T-cell (primary cell): ENCODE data around the gene CSK. TPM values are rescaled to one million over a fixed set of nuclear protein-coding genes. Genes with fewer than 3 reads are reported as not detected.

Experiments used
- ATAC-seq, 4 experiments: fragments of 200-7000 bp in 3 of 4; fragments of 150-1000 bp in 1 of 4; cut with Tn5 transposase; replicated peaks in 1 of 4; 1 replicate in 3 of 4; 2 replicates in 1 of 4; pipeline ENCODE4 v1.10.0; 2021; ENCODE audit warnings: moderate library complexity in 3 of 4, mild to moderate bottlenecking in 2 of 4, moderate number of reproducible peaks in 1 of 4
- CTCF ChIA-PET, 2 donors: fragments of 300-600 bp; sonication (Branson Sonifier 250); formaldehyde crosslinking; loops; one replicate each; lab custom pipeline; 2022; ENCODE audit warnings: antibody characterized with exemption in 2 of 2; lab: Charles Lee
- POLR2A ChIA-PET, 2 donors: fragments of 300-600 bp; sonication (Branson Sonifier 250); formaldehyde crosslinking; loops; one replicate each; lab custom pipeline; 2022; ENCODE audit warnings: antibody characterized with exemption in 2 of 2; lab: Charles Lee
- DNase-seq, 35 experiments: peaks; one replicate each; pipeline versions ENCODE4 v3.0.0 to v3.0.0-alpha.2; 2013 to 2023
- H3K27ac ChIP-seq: one replicate; pipeline ENCODE4 v1.5.1; 2013; ENCODE audit warnings: low read length
- H3K27me3 ChIP-seq, 2 experiments: replicated peaks in 1 of 2; 1 replicate in 1 of 2; 2 replicates in 1 of 2; pipeline versions ENCODE4 v1.6.1 to v1.7.0; 2013; ENCODE audit warnings: low read length in 1 of 2, mixed read lengths in 1 of 2; ENCODE audit not compliant: control insufficient read depth in 2 of 2, insufficient read depth in 2 of 2; ENCODE audit errors: extremely low read depth in 1 of 2
- H3K36me3 ChIP-seq, 2 donors: 1 replicate in 1 of 2; 2 replicates in 1 of 2; pipeline versions ENCODE4 v1.6.1 to v1.7.0; 2013; ENCODE audit warnings: low read length in 1 of 2; ENCODE audit not compliant: control insufficient read depth in 2 of 2, insufficient read depth in 1 of 2; ENCODE audit errors: extremely low read depth in 1 of 2
- H3K4me1 ChIP-seq, 2 experiments: 1 replicate in 1 of 2; 2 replicates in 1 of 2; pipeline versions ENCODE4 v1.6.1 to v1.7.0; 2013; ENCODE audit warnings: low read length in 2 of 2, mixed read lengths in 1 of 2; ENCODE audit not compliant: insufficient read depth in 2 of 2, control insufficient read depth in 1 of 2; ENCODE audit errors: extremely low read depth in 1 of 2
- H3K4me3 ChIP-seq, 2 donors: 1 replicate in 1 of 2; 2 replicates in 1 of 2; pipeline versions ENCODE4 v1.5.1 to v1.7.0; 2013; ENCODE audit warnings: mild to moderate bottlenecking in 2 of 2, low read length in 1 of 2, moderate library complexity in 1 of 2; ENCODE audit not compliant: control insufficient read depth in 1 of 2; ENCODE audit errors: extremely low read depth in 1 of 2
- H3K9me3 ChIP-seq: 2 replicates; pipeline ENCODE4 v1.7.0; 2013
- H3K27ac Mint-ChIP-seq, 2 donors: one replicate each; pipeline ENCODE4 v1.8.0; 2020 to 2021; ENCODE audit warnings: mild to moderate bottlenecking in 2 of 2, mixed read lengths in 2 of 2
- H3K27me3 Mint-ChIP-seq, 2 donors: one replicate each; pipeline ENCODE4 v1.8.0; 2021 to 2022; ENCODE audit warnings: mixed read lengths in 2 of 2
- H3K36me3 Mint-ChIP-seq: one replicate; pipeline ENCODE4 v1.8.0; 2021; ENCODE audit warnings: mixed read lengths
- H3K4me1 Mint-ChIP-seq, 3 donors: one replicate each; pipeline ENCODE4 v1.8.0; 2020 to 2022; ENCODE audit warnings: mixed read lengths in 3 of 3, mild to moderate bottlenecking in 1 of 3
- H3K4me3 Mint-ChIP-seq, 3 donors: one replicate each; pipeline ENCODE4 v1.8.0; 2020 to 2022; ENCODE audit warnings: mild to moderate bottlenecking in 3 of 3, mixed read lengths in 3 of 3, moderate library complexity in 3 of 3
- H3K9me3 Mint-ChIP-seq, 3 donors: one replicate each; pipeline ENCODE4 v1.8.0; 2020 to 2022; ENCODE audit warnings: mixed read lengths in 3 of 3
- WGBS: methylation state at CpG from one replicate; pipeline ENCODE4 v1.1.5; 2013; ENCODE audit warnings: missing lambda C conversion rate; ENCODE audit not compliant: insufficient coverage; 5-methylcytosine and 5-hydroxymethylcytosine counted together
- total RNA-seq, 35 experiments: library from RNA in 6 of 35; stranded (reverse) in 6 of 35; fragments of 120-200 nt in 1 of 35; gene quantifications; one replicate each; pipeline versions ENCODE4 v1.2.1 to v1.2.4 and lab custom pipeline; 2013 to 2026

CSK gene
- total RNA-seq, 5 donors from 2014 or later (not counting 1 experiment from before 2014, with no cell fraction given) = 198 to 296 (median 271) TPM

DNA sequence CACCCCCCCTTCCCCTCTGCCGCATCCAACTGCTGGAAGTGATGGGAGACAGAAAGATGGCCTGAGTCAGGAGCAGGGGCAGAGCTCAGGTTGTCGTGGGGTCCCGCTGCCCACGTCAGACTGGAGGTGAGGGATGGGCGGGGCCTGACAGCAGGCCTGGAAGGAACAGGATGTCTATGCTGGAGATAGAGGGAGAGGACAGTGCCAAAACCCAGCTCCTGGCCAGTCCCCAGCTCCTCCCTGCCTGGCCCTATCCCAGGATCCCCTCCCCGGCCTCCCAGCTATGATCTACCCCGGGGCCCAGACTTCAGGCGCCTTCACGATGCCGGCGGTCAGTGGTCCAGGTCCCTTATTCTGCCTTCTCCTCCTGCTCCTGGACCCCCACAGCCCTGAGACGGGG, 30.7 kb downstream of the CSK start, which contains the start of gene LMAN1L:
Gene LMAN1L, plus strand, starts transcription at position 303 of the 400 bp plus-strand sequence. Its CDS starts 20 bp downstream, at position 323.
- H3K27ac Mint-ChIP-seq = no peak within 1 kb of the TSS
- no peaks in the 10 kb centered on the region for H3K36me3 Mint-ChIP-seq
- ATAC-seq = no peak
- Histone ChIP-seq H3K27me3 (peaks cover 0 to 14% of the 10 kb centered on the region in 2 experiments), H3K36me3 (no peaks in the 10 kb centered on the region), H3K4me1 (peaks cover 3 to 21% of the 10 kb centered on the region in 2 experiments), H3K4me3 (no peak within 1 kb of the TSS), H3K9me3 (no peaks in the 10 kb centered on the region), H3K27ac (no peak within 1 kb of the TSS)
- H3K27me3 Mint-ChIP-seq = no peaks in the 10 kb centered on the region
- WGBS = 85% methylated on average over 4 of the region's 12 CpGs
- no peaks in the 10 kb centered on the region for H3K9me3 Mint-ChIP-seq
- peaks cover 17 to 20% (median 17%) of the 10 kb centered on the region in 3 donors for H3K4me1 Mint-ChIP-seq
- ChIA-PET CTCF (interaction anchor here (0.6 kb wide), 2 partner anchors 42 to 233 kb away, joined by 3 read pairs; no protein-coding TSS in a partner anchor), POLR2A (no interaction called here)
- DNase-seq = no peak
- no peak within 1 kb of the TSS for H3K4me3 Mint-ChIP-seq

DNA sequence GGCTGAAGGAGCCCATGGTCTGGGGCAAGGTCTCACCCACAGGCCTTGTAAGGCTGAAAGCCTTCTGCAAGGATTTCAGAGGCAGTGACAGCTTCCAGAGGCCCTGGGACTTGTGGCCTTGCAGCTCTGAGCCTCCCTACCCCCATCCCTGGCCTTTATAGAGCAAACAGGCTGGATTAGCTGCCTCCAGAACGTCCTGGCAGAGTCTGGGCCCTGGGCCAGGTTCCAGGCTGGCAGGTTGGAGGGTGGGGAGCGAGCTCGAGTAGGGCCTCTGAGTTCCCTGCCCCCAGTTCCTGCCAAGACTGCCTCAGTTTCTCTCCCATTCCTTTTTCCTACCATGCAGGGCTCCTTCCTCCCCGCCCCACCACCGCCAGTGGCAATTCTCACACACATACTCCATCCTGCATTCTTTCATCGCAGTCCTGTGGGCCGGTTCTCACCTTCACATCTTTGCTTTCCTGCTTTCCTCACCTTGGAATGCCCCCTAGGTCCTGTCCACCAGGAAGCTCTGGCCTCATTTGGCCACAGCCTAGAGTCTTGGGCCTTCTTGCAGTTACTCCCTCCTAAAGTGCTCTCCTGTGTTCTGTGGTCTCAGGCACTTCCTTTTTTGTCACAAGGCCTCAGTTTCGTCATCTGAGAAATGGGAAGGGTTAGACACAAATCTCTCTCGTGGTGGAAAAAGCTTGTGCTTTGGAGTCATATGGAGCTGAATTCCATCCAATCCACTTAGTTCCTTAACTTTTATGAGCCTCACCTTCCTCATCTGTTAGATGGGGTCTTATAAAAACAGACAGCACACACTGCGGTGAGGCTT, 33.4 kb downstream of the CSK start:
- no peak for ATAC-seq
- no peak overlapping the region for H3K27ac ChIP-seq
- Mint-ChIP-seq H3K4me1 (peaks cover 0 to 13% (median 8%) of the 10 kb centered on the region in 3 donors), H3K9me3 (no peaks in the 10 kb centered on the region), H3K4me3 (no peak overlapping the region), H3K27me3 (peaks cover 0 to 2% of the 10 kb centered on the region in 2 donors), H3K27ac (no peak overlapping the region), H3K36me3 (no peaks in the 10 kb centered on the region)
- ChIA-PET POLR2A (no interaction called here), CTCF (no interaction called here)
- no peaks in the 10 kb centered on the region for H3K9me3 ChIP-seq
- no peak overlapping the region for H3K4me3 ChIP-seq
- no peak for DNase-seq
- H3K4me1 ChIP-seq = peaks cover 0 to 11% of the 10 kb centered on the region in 2 experiments
- WGBS = 97% methylated on average over 6 of the region's 10 CpGs
- peaks cover 0 to 34% of the 10 kb centered on the region in 2 experiments for H3K27me3 ChIP-seq
- no peaks in the 10 kb centered on the region for H3K36me3 ChIP-seq

DNA sequence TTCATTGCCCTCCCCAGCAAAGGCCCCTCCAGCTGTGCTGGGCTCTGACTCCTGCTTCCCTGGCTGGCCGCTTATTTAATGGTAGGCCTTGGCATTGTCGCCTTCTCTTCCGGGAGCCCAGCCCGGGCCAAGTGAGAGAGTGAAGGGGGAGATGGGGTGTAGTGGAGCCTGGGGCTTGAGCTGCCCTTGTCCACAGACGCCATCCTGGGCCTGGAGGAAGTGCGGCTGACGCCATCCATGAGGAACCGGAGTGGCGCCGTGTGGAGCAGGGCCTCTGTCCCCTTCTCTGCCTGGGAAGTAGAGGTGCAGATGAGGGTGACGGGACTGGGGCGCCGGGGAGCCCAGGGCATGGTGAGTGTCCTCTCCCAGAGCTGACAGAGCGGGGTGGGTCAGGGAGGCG, 34.1 kb downstream of the CSK start:
- no peak for DNase-seq
- no peak for ATAC-seq
- no peaks in the 10 kb centered on the region for H3K36me3 Mint-ChIP-seq
- ChIA-PET POLR2A (no interaction called here), CTCF (no interaction called here)
- Histone ChIP-seq H3K27ac (no peak overlapping the region), H3K4me1 (peaks cover 0 to 13% of the 10 kb centered on the region in 2 experiments), H3K9me3 (no peaks in the 10 kb centered on the region), H3K4me3 (no peak overlapping the region), H3K36me3 (no peaks in the 10 kb centered on the region), H3K27me3 (peaks cover 0 to 39% of the 10 kb centered on the region in 2 experiments)
- H3K27me3 Mint-ChIP-seq = peaks cover 0 to 2% of the 10 kb centered on the region in 2 donors
- H3K27ac Mint-ChIP-seq = no peak overlapping the region
- WGBS = 93% methylated on average over 11 of the region's 15 CpGs
- H3K9me3 Mint-ChIP-seq = no peaks in the 10 kb centered on the region
- H3K4me3 Mint-ChIP-seq = no peak overlapping the region
- peaks cover 0 to 13% (median 8%) of the 10 kb centered on the region in 3 donors for H3K4me1 Mint-ChIP-seq

DNA sequence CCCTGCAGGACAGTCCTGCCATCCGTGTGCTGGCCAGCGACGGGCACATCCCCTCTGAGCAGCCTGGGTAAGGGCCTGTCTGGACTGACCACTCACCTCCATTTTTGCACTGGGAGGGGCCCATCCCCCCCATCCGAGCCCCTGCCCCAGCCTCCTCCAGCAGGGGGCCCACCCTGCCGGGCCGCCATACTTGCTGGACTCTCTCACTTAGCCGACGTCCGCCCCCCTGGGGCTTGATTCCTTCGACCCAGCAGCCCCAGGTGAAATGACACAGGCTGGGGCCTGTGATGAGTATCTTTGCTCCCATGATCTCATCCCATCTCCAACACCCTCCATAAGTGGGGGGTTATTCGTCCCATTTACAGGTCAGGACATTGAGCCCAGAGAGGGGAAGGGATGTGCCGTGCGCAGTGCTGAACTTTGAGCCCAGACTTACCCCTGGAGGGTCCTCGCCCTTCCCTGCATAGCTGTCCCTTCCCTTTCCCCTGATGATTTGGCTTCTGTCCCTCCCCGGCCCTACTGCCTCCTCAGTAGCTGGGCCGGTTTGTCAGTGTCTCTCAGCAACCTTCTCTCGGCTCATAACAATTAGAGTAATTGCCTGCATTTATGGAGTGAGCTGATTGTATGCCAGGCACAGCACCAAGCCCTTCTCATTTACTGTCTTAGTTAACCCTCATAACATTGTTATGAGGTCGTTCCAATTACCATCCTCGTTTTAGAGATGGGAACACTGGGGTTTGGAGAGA, 34.9 kb downstream of the CSK start:
- ATAC-seq = no peak
- peaks cover 0 to 13% of the 10 kb centered on the region in 2 experiments for H3K4me1 ChIP-seq
- CTCF ChIA-PET = no interaction called here
- no peak overlapping the region for H3K4me3 Mint-ChIP-seq
- no peaks in the 10 kb centered on the region for H3K9me3 Mint-ChIP-seq
- POLR2A ChIA-PET = no interaction called here
- peaks cover 0 to 41% of the 10 kb centered on the region in 2 experiments for H3K27me3 ChIP-seq
- H3K27ac ChIP-seq = no peak overlapping the region
- H3K27me3 Mint-ChIP-seq = peaks cover 0 to 2% of the 10 kb centered on the region in 2 donors
- no peaks in the 10 kb centered on the region for H3K36me3 Mint-ChIP-seq
- H3K9me3 ChIP-seq = no peaks in the 10 kb centered on the region
- 79% methylated on average over 4 of the region's 19 CpGs for WGBS
- H3K4me3 ChIP-seq = no peak overlapping the region
- H3K27ac Mint-ChIP-seq = no peak overlapping the region
- H3K36me3 ChIP-seq = no peaks in the 10 kb centered on the region
- peaks cover 0 to 13% (median 8%) of the 10 kb centered on the region in 3 donors for H3K4me1 Mint-ChIP-seq
- DNase-seq = no peak

DNA sequence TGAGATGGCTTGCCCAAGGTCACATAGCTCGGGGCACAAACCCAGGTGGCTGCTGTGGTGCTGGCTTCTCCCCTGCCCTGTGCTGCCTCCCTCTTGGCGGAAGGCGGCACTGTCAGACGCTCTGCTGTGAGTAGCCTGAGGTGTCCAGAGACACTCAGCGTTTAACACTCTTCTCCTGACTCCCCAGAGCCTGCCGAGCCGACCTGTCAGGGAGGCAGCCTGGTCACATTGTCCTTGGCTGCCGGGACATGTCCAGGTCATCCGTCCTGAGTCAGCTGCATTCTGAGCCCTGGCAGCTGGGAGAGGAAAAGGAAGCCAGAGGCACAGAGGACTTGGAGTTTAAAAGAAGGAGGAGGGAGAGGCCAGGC, 35.5 kb downstream of the CSK start:
- no peaks in the 10 kb centered on the region for H3K36me3 Mint-ChIP-seq
- Histone ChIP-seq H3K4me1 (peaks cover 0 to 13% of the 10 kb centered on the region in 2 experiments), H3K36me3 (no peaks in the 10 kb centered on the region), H3K27ac (no peak overlapping the region), H3K9me3 (no peaks in the 10 kb centered on the region), H3K27me3 (peaks cover 0 to 41% of the 10 kb centered on the region in 2 experiments), H3K4me3 (no peak overlapping the region)
- DNase-seq (no peak), ATAC-seq (no peak)
- H3K4me1 Mint-ChIP-seq = peaks cover 0 to 13% (median 8%) of the 10 kb centered on the region in 3 donors
- ChIA-PET CTCF (interaction anchor here in 1 of 2 donors (0.7 kb wide), 1 partner anchor 874 kb away, joined by 5 read pairs; no protein-coding TSS in a partner anchor), POLR2A (no interaction called here)
- peaks cover 0 to 2% of the 10 kb centered on the region in 2 donors for H3K27me3 Mint-ChIP-seq
- 66% methylated on average over 9 of the region's 9 CpGs for WGBS
- H3K9me3 Mint-ChIP-seq = no peaks in the 10 kb centered on the region
- H3K4me3 Mint-ChIP-seq = no peak overlapping the region
- H3K27ac Mint-ChIP-seq = no peak overlapping the region

DNA sequence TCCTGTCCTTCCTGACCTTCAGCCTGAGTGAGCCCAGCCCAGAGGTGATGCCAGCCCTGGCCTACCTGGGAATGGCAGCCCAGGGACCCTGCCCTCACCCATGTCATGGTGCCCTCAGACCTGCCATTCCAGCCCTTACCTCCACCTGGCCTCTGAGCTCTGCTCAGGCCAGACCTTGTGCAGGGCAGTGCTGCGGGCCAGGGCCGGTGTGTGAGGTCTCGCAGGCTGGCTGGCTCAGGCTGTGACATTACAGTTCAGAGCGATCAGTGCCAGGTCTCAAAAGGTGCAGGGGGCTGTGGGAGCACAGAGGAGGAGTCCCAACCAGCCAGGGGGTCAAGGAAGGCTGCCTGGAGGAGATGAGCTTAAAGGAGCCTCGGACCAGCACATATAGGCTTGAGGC, 38.2 kb downstream of the CSK start:
- Histone ChIP-seq H3K27ac (no peak overlapping the region), H3K9me3 (no peaks in the 10 kb centered on the region), H3K4me1 (peaks cover 0 to 13% of the 10 kb centered on the region in 2 experiments), H3K4me3 (no peak overlapping the region), H3K27me3 (peaks cover 0 to 39% of the 10 kb centered on the region in 2 experiments), H3K36me3 (no peaks in the 10 kb centered on the region)
- no peak for ATAC-seq
- no peak overlapping the region for H3K4me3 Mint-ChIP-seq
- DNase-seq = no peak
- no peaks in the 10 kb centered on the region for H3K9me3 Mint-ChIP-seq
- POLR2A ChIA-PET = no interaction called here
- H3K36me3 Mint-ChIP-seq = no peaks in the 10 kb centered on the region
- H3K27ac Mint-ChIP-seq = no peak overlapping the region
- CTCF ChIA-PET = no interaction called here
- 96% methylated on average over 4 of the region's 5 CpGs for WGBS
- H3K4me1 Mint-ChIP-seq = peaks cover 0 to 15% (median 8%) of the 10 kb centered on the region in 3 donors
- peaks cover 0 to 6% of the 10 kb centered on the region in 2 donors for H3K27me3 Mint-ChIP-seq
